ENCODE data around the gene SYCE1.

The SYCE1 gene

GRCh38 chr10:133511907-133512528, 53.4 kb downstream of the SYCE1 start:
- Histone ChIP-seq H3K4me3 (replicated peaks; ENCODE audit: insufficient read depth, low read length) (no peak overlapping the region), H3K27me3 (ENCODE audit: insufficient read depth, poor library complexity, severe bottlenecking) (no peaks in the 10 kb centered on the region), H3K27ac (replicated peaks) (no peak overlapping the region)
- TF ChIP-seq POLR2AphosphoS5 (IDR thresholded peaks at IDR 0.05; ENCODE audit: low read depth), result no peak
- no peak for DNase-seq (ENCODE audit: low read depth in 1 of 2, low spot score in 1 of 2)

- Histone ChIP-seq H3K27ac (replicated peaks) (no peak overlapping the region), H3K27me3 (ENCODE audit: insufficient read depth, poor library complexity, severe bottlenecking) (no peaks in the 10 kb centered on the region), H3K4me3 (replicated peaks; ENCODE audit: insufficient read depth, low read length) (no peak overlapping the region)
- no peak for DNase-seq (ENCODE audit: low read depth in 1 of 2, low spot score in 1 of 2)
- TF ChIP-seq GABPA (IDR thresholded peaks at IDR 0.05; ENCODE audit: low read depth) (no peak), SPI1 (IDR thresholded peaks at IDR 0.05; ENCODE audit: borderline replicate concordance, low read depth) (no peak), REST (IDR thresholded peaks at IDR 0.05; ENCODE audit: insufficient replicate concordance, low read depth) (no peak), POLR2AphosphoS5 (IDR thresholded peaks at IDR 0.05; ENCODE audit: low read depth) (no peak), CTCF (IDR thresholded peaks at IDR 0.05; ENCODE audit: insufficient read depth, low read length) (no peak)
Observed at GRCh38 chr10:133511408-133511807, 54.0 kb downstream of the SYCE1 start.

GRCh38 chr10:133509700-133510099, 55.7 kb downstream of the SYCE1 start:
- Histone ChIP-seq H3K27me3 (ENCODE audit: insufficient read depth, poor library complexity, severe bottlenecking) (no peaks in the 10 kb centered on the region), H3K27ac (replicated peaks) (no peak overlapping the region), H3K4me3 (replicated peaks; ENCODE audit: insufficient read depth, low read length) (no peak overlapping the region)
- DNase-seq (ENCODE audit: low read depth in 1 of 2, low spot score in 1 of 2), result no peak
- no peak for TF ChIP-seq POLR2AphosphoS5 (IDR thresholded peaks at IDR 0.05; ENCODE audit: low read depth)
- no peak for TF ChIP-seq REST (IDR thresholded peaks at IDR 0.05; ENCODE audit: insufficient replicate concordance, low read depth)
- no peak for TF ChIP-seq GABPA (IDR thresholded peaks at IDR 0.05; ENCODE audit: low read depth)
- TF ChIP-seq SPI1 (IDR thresholded peaks at IDR 0.05; ENCODE audit: borderline replicate concordance, low read depth), result no peak
- no peak for TF ChIP-seq CTCF (IDR thresholded peaks at IDR 0.05; ENCODE audit: insufficient read depth, low read length)

All from HL-60 (cell line).